WTC11 (cell line): Measurements from ENCODE around the gene VARS1. TPM values are rescaled to one million over a fixed set of nuclear protein-coding genes. Genes with fewer than 3 reads are reported as not detected.

ENCODE experiments used
- ATAC-seq: fragments of 200-7000 bp; cut with Tn5 transposase; 2 replicates; pipeline ENCODE4 v1.10.0; 2021; ENCODE audit warnings: mild to moderate bottlenecking, moderate library complexity
- CTCF ChIA-PET: fragments of 300-600 bp; sonication (Branson Sonifier 250); formaldehyde crosslinking; loops from one replicate; lab custom pipeline; 2021; ENCODE audit warnings: antibody characterized with exemption; lab: Charles Lee
- POLR2A ChIA-PET: fragments of 350-600 bp; sonication (Branson Sonifier 250); formaldehyde crosslinking; loops from one replicate; lab custom pipeline; 2021; ENCODE audit warnings: antibody characterized with exemption; lab: Charles Lee
- DNase-seq: peaks from one replicate; pipeline ENCODE4 v3.0.0; 2021; ENCODE audit warnings: low spot score
- H3K27ac Mint-ChIP-seq: 2 replicates; pipeline ENCODE4 v1.8.0; 2021; ENCODE audit warnings: mixed read lengths
- H3K27me3 Mint-ChIP-seq: 2 replicates; pipeline ENCODE4 v1.8.0; 2021; ENCODE audit warnings: low read depth, mild to moderate bottlenecking, moderate library complexity, mixed read lengths
- H3K36me3 Mint-ChIP-seq: 2 replicates; pipeline ENCODE4 v1.8.0; 2021; ENCODE audit warnings: mixed read lengths
- H3K4me1 Mint-ChIP-seq: 2 replicates; pipeline ENCODE4 v1.8.0; 2022; ENCODE audit warnings: mixed read lengths
- H3K4me3 Mint-ChIP-seq: 2 replicates; pipeline ENCODE4 v1.8.0; 2021; ENCODE audit warnings: mild to moderate bottlenecking, moderate library complexity, mixed read lengths
- H3K9me3 Mint-ChIP-seq: 2 replicates; pipeline ENCODE4 v1.8.0; 2021; ENCODE audit warnings: mixed read lengths
- ATF6 ChIP-seq: sonication (generic); formaldehyde crosslinking; IDR thresholded peaks from 2 replicates; pipeline ENCODE4 v1.8.1; 2023; ENCODE audit warnings: mild to moderate bottlenecking, missing genetic modification reagents
- CBFB ChIP-seq: sonication (generic); formaldehyde crosslinking; IDR thresholded peaks from 2 replicates; pipeline ENCODE4 v1.8.1; 2022; ENCODE audit warnings: mild to moderate bottlenecking, low read depth, missing genetic modification reagents
- E2F1 ChIP-seq: sonication (generic); formaldehyde crosslinking; IDR thresholded peaks from 2 replicates; pipeline ENCODE4 v1.8.0; 2022; ENCODE audit warnings: mild to moderate bottlenecking, missing genetic modification reagents
- E2F4 ChIP-seq: sonication (generic); formaldehyde crosslinking; IDR thresholded peaks from 2 replicates; pipeline ENCODE4 v1.8.1; 2022; ENCODE audit warnings: low read depth, mild to moderate bottlenecking, moderate library complexity, missing genetic modification reagents, borderline replicate concordance
- E2F5 ChIP-seq: sonication (generic); formaldehyde crosslinking; IDR thresholded peaks from 2 replicates; pipeline ENCODE4 v1.8.1; 2022; ENCODE audit warnings: mild to moderate bottlenecking, moderate library complexity, missing genetic modification reagents
- MXD4 ChIP-seq: fragments of 250-450 bp; sonication (Bioruptor Pico); IDR thresholded peaks from 2 replicates; pipeline ENCODE4 v1.8.0; 2021; ENCODE audit warnings: mild to moderate bottlenecking, moderate library complexity, borderline replicate concordance
- MYBL2 ChIP-seq: sonication (generic); formaldehyde crosslinking; IDR thresholded peaks from 2 replicates; pipeline ENCODE4 v1.8.1; 2023; ENCODE audit warnings: mild to moderate bottlenecking, moderate library complexity, missing genetic modification reagents
- PRRX2 ChIP-seq: fragments of 250-450 bp; sonication (Bioruptor Pico); IDR thresholded peaks from 2 replicates; pipeline ENCODE4 v1.8.0; 2021; ENCODE audit warnings: mild to moderate bottlenecking
- SP1 ChIP-seq: sonication (generic); formaldehyde crosslinking; conservative IDR thresholded peaks from 2 replicates; pipeline ENCODE4 v1.8.1; 2022; ENCODE audit warnings: missing genetic modification reagents
- STAT6 ChIP-seq: sonication (generic); formaldehyde crosslinking; conservative IDR thresholded peaks from 2 replicates; pipeline ENCODE4 v1.8.1; 2023; ENCODE audit warnings: mild to moderate bottlenecking, low read depth, missing genetic modification reagents, moderate library complexity
- TCF7 ChIP-seq: sonication (generic); formaldehyde crosslinking; IDR thresholded peaks from 2 replicates; pipeline ENCODE4 v1.8.0; 2022; ENCODE audit warnings: mild to moderate bottlenecking, low read depth, missing genetic modification reagents, moderate library complexity
- USF2 ChIP-seq: sonication (generic); formaldehyde crosslinking; IDR thresholded peaks from 2 replicates; pipeline ENCODE4 v1.8.1; 2023; ENCODE audit warnings: mild to moderate bottlenecking, missing genetic modification reagents, moderate library complexity
- ZNF416 ChIP-seq: fragments of 250-450 bp; sonication (Bioruptor Pico); IDR thresholded peaks from 2 replicates; pipeline ENCODE4 v1.9.0; 2021; ENCODE audit warnings: mild to moderate bottlenecking, inconsistent platforms
- ZNF512 ChIP-seq: sonication (generic); formaldehyde crosslinking; IDR thresholded peaks from 2 replicates; pipeline ENCODE4 v1.8.1; 2022; ENCODE audit warnings: missing genetic modification reagents, borderline replicate concordance
- ZNF532 ChIP-seq: fragments of 250-450 bp; sonication (Bioruptor Pico); IDR thresholded peaks from 2 replicates; pipeline ENCODE4 v1.9.0; 2021; ENCODE audit warnings: mild to moderate bottlenecking, borderline replicate concordance
- total RNA-seq: library from RNA; stranded (reverse); gene quantifications from 3 replicates; pipeline ENCODE4 v1.2.3, GENCODE V29; 2021

VARS1 gene
- total RNA-seq, 1 experiment from 2014 or later, result 177 TPM

GRCh38 chr6:31768363-31769257 lies 26.9 kb downstream of the VARS1 start:
- H3K27me3 Mint-ChIP-seq, result no peaks in the 10 kb centered on the region; the same call in 1 of the 2 replicates
- no peak overlapping the region for H3K4me3 Mint-ChIP-seq
- DNase-seq (no peak), ATAC-seq (no peak)
- H3K36me3 Mint-ChIP-seq, result peaks cover 2% of the 10 kb centered on the region; the same call in 1 of the 2 replicates
- H3K4me1 Mint-ChIP-seq, result peaks cover 17% of the 10 kb centered on the region
- ChIA-PET POLR2A (interaction anchor here (1.4 kb wide), 2 partner anchors 29 to 39 kb away, joined by 5 to 7 read pairs; partner anchors contain the start of genes DDAH2 and MSH5), CTCF (interaction anchor here (0.8 to 2.6 kb wide), 20 partner anchors 11 to 171 kb away, joined by 3 to 66 read pairs (median 10); partner anchors contain the start of genes CLIC1, DDAH2, HSPA1B and LY6G5C)
- no peaks in the 10 kb centered on the region for H3K9me3 Mint-ChIP-seq
- H3K27ac Mint-ChIP-seq, result no peak overlapping the region
- no peak for TF ChIP-seq E2F4 (CRISPR knock-in tag)
- TF ChIP-seq USF2 (CRISPR knock-in tag), result no peak
- no peak for TF ChIP-seq ZNF512 (CRISPR knock-in tag)
- no peak for TF ChIP-seq SP1 (CRISPR knock-in tag)
- no peak for TF ChIP-seq STAT6 (CRISPR knock-in tag)
- TF ChIP-seq PRRX2 (CRISPR knock-in tag), result no peak
- no peak for TF ChIP-seq ATF6 (CRISPR knock-in tag)
- TF ChIP-seq MXD4 (CRISPR knock-in tag), result no peak
- TF ChIP-seq MYBL2 (CRISPR knock-in tag), result no peak
- no peak for TF ChIP-seq E2F1 (CRISPR knock-in tag)
- TF ChIP-seq ZNF532, result no peak
- TF ChIP-seq ZNF416 (CRISPR knock-in tag), result no peak
- no peak for TF ChIP-seq E2F5
- no peak for TF ChIP-seq CBFB (CRISPR knock-in tag)
- TF ChIP-seq TCF7 (CRISPR knock-in tag), result no peak
